Smooth muscle cell of the brain vasculature (primary cell): ENCODE results near the gene MYL3.
"Not testable (repeated sequence)": the region's sequence is repeated elsewhere in the genome, so short reads cannot be mapped to it uniquely, and the experiment has no call there.

Source experiments
- DNase-seq: peaks from one replicate; pipeline ENCODE4 v3.0.0-alpha.2; 2012; ENCODE audit warnings: low read depth, low spot score

Gene MYL3

GRCh38 chr3:46831316-46831715, 31.9 kb downstream of the MYL3 start:
- DNase-seq = no peak

- no peak for DNase-seq
Observed at GRCh38 chr3:46830801-46831200, 32.4 kb downstream of the MYL3 start.

- no peak for DNase-seq
Observed at GRCh38 chr3:46829699-46830208, 33.5 kb downstream of the MYL3 start.

GRCh38 chr3:46825450-46825849, 37.8 kb downstream of the MYL3 start:
- no peak for DNase-seq

- DNase-seq = no peak
Observed at GRCh38 chr3:46824211-46824970, 38.9 kb downstream of the MYL3 start.

GRCh38 chr3:46823314-46823713, 39.9 kb downstream of the MYL3 start:
- DNase-seq = not testable (repeated sequence)

DNA sequence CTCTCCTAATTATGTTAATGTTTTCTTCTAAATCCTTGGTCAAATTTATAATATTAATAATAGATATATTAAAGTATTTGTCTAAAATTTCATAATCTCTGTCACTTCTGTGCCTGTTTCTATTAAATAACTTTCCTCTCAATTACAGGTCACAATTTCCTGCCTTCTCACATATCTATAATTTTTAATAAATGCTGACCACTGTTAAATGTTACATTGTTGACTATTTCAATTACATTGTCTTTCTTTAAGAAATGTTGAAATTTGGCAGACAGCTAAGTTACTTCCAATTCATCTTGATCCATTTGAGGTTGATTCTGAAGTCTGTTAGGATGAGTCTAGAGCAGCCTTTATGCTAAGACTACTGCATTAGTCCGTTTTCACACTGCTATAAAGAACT, 41.7 kb downstream of the MYL3 start:
- DNase-seq = no peak

- no peak for DNase-seq
Observed at GRCh38 chr3:46820852-46821251, 42.4 kb downstream of the MYL3 start.

DNA sequence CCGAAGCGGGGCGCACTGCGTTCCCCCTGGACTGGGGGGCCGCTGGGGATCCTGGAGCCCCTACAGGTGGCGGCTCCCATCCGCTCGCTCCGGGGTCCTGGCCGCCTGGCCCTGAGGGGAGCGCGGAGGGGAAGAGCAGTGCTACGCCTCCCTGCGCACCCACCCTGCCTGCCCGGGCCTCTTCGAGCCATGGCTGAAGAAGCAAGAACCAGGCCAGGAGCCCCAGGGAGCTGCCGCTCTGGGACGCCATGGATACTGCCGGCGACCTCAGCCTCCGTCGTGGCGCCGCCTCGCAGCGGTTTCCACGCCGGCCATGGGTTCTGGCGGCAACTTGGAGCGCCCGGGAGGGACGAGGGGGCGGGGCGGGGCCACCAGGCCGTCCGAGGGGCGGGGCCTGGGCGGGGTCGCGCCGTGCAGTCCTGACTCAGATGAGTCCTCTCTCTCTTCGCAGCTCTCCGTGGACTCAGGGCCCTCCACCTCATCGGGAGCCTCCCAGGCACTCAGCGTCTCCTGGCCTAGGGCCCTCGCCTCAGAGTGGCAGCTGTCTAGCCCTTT, 50.9 kb downstream of the MYL3 start:
- no peak for DNase-seq

- DNase-seq = no peak
Observed at GRCh38 chr3:46811615-46812236, 51.5 kb downstream of the MYL3 start.

- not testable (repeated sequence) for DNase-seq
Observed at GRCh38 chr3:46808766-46809165, 54.5 kb downstream of the MYL3 start.
